Peyer's patch (tissue), 4 donors: ENCODE results near the gene GASK1B. TPM values are rescaled to one million over a fixed set of nuclear protein-coding genes. Genes with fewer than 3 reads are reported as not detected.

Experiments
- DNase-seq, 3 donors: peaks; one replicate each; pipeline ENCODE4 v3.0.0-alpha.2; 2017 to 2019
- H3K27ac ChIP-seq, 4 donors: fragments of 200-600 bp; sonication (generic); one replicate each; pipeline ENCODE4 v1.5.1; 2016 to 2019
- H3K27me3 ChIP-seq, 2 donors: fragments of 200-600 bp; sonication (generic); one replicate each; pipeline ENCODE4 v1.5.1; 2019
- H3K36me3 ChIP-seq, 3 donors: fragments of 200-600 bp; sonication (generic); one replicate each; pipeline ENCODE4 v1.5.1; 2016 to 2019
- H3K4me1 ChIP-seq, 4 donors: fragments of 200-600 bp; sonication (generic); one replicate each; pipeline ENCODE4 v1.5.1; 2016 to 2019
- H3K4me3 ChIP-seq, 4 donors: fragments of 200-600 bp; sonication (generic); 1 replicate in 3 of 4; 2 replicates in 1 of 4; pipeline ENCODE4 v1.5.1; 2016 to 2019; ENCODE audit warnings: mild to moderate bottlenecking in 1 of 4
- H3K9me3 ChIP-seq, 4 donors: fragments of 200-600 bp; sonication (generic); one replicate each; pipeline ENCODE4 v1.5.1; 2016 to 2019; ENCODE audit warnings: mild to moderate bottlenecking in 1 of 4
- POLR2A ChIP-seq, 2 donors: fragments of 450-650 bp; IDR thresholded peaks; one replicate each; pipeline ENCODE4 v1.5.1; 2017; ENCODE audit warnings: antibody characterized with exemption in 2 of 2, mild to moderate bottlenecking in 2 of 2, moderate library complexity in 2 of 2
- total RNA-seq, 4 donors: library from RNA; depleted of rRNA; stranded (reverse); fragments of >200 nt; gene quantifications; one replicate each; pipeline ENCODE4 v1.1.0, GENCODE V29; 2016
- TF ChIP-seq, protein P1 (sequence below), 6 experiments: fragments of 450-650 bp in 4 of 6; fragments of 200-600 bp in 2 of 6; sonication (generic) in 1 of 6; IDR thresholded peaks; one replicate each; pipeline ENCODE4 v1.5.1; 2017 to 2019; ENCODE audit warnings: antibody characterized with exemption in 6 of 6, mild to moderate bottlenecking in 3 of 6, moderate library complexity in 1 of 6

Gene GASK1B
- total RNA-seq, 4 donors from 2014 or later = 8.8 to 59.4 (median 10.1) TPM

DNA sequence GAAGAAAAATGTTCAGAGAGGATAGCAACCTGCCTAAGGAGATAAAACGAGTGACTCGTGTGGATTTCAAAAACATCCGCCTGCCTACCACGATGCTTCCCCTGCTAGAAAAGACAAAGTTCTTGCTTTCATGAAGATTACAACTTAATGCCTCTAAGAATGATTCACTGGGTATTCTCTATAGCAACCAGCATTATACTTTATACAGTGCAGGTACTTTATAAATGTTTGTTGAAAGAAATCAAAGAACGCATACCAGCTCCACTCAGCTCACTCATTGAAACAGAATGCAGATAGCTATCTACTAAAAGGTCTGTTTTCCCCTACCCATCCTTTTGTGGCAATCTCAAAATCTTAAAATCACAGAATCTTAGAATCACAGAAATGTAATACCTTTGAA lies 33.7 kb downstream of the GASK1B start:
- no peaks in the 10 kb centered on the region for H3K36me3 ChIP-seq
- H3K9me3 ChIP-seq = no peaks in the 10 kb centered on the region
- TF ChIP-seq, protein P1, sequence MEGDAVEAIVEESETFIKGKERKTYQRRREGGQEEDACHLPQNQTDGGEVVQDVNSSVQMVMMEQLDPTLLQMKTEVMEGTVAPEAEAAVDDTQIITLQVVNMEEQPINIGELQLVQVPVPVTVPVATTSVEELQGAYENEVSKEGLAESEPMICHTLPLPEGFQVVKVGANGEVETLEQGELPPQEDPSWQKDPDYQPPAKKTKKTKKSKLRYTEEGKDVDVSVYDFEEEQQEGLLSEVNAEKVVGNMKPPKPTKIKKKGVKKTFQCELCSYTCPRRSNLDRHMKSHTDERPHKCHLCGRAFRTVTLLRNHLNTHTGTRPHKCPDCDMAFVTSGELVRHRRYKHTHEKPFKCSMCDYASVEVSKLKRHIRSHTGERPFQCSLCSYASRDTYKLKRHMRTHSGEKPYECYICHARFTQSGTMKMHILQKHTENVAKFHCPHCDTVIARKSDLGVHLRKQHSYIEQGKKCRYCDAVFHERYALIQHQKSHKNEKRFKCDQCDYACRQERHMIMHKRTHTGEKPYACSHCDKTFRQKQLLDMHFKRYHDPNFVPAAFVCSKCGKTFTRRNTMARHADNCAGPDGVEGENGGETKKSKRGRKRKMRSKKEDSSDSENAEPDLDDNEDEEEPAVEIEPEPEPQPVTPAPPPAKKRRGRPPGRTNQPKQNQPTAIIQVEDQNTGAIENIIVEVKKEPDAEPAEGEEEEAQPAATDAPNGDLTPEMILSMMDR (IDR thresholded peaks at IDR 0.05) = no peak
- no peak for TF ChIP-seq POLR2A (IDR thresholded peaks at IDR 0.05)
- H3K4me3 ChIP-seq = no peak overlapping the region
- H3K27ac ChIP-seq = no peak overlapping the region
- H3K4me1 ChIP-seq = no peaks in the 10 kb centered on the region
- H3K27me3 ChIP-seq = no peaks in the 10 kb centered on the region
- no peak for DNase-seq

- no peak overlapping the region for H3K4me3 ChIP-seq
- H3K4me1 ChIP-seq = no peaks in the 10 kb centered on the region
- DNase-seq = no peak
- no peaks in the 10 kb centered on the region for H3K9me3 ChIP-seq
- H3K36me3 ChIP-seq = no peaks in the 10 kb centered on the region
- TF ChIP-seq, protein P1 (IDR thresholded peaks at IDR 0.05) = no peak
- TF ChIP-seq POLR2A (IDR thresholded peaks at IDR 0.05) = no peak
- no peak overlapping the region for H3K27ac ChIP-seq
- H3K27me3 ChIP-seq = no peaks in the 10 kb centered on the region
Observed at GRCh38 chr4:158134222-158134621, 38.6 kb downstream of the GASK1B start.

DNA sequence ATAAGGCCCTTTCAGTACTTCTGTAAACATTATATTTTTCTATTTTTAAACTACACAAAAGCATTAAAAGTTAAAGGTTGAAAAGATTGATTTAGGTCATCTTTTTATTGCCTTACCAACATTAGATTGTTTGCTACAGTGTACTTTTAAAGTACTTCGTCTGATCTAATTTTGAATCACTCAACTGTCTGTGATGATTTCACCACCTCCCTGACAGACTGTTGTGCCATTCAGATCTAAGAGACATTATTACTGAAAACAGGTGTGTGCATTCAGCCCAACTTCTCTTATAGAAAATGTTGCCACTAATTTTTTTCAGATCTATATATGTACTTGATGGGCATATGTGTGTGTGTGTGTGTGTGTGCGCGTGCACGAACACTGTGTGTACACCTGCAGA lies 39.3 kb downstream of the GASK1B start:
- TF ChIP-seq POLR2A (IDR thresholded peaks at IDR 0.05) = no peak
- TF ChIP-seq, protein P1 (IDR thresholded peaks at IDR 0.05) = no peak
- Histone ChIP-seq H3K9me3 (no peaks in the 10 kb centered on the region), H3K27me3 (no peaks in the 10 kb centered on the region), H3K4me1 (no peaks in the 10 kb centered on the region), H3K4me3 (no peak overlapping the region), H3K27ac (no peak overlapping the region), H3K36me3 (no peaks in the 10 kb centered on the region)
- no peak for DNase-seq

DNA sequence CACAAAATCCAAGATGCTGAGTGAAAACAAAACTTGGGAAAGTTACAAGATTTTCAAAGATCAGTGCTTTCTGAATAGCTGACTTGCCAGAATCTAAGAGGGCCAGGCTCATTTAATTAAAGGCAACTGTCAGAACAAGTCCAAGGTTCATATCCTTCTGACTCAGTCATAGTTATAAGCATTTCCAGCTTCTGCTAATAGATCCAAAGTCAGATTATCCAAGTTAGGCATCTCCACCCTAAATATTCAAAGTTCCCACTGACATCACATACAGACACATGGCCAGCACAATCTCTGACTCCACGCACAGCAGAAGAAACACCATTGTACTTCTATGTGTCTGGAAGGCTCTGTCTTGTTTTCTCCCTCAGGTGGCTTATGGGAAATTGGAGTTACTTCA lies 41.8 kb downstream of the GASK1B start:
- no peak overlapping the region for H3K4me3 ChIP-seq
- H3K27me3 ChIP-seq = no peaks in the 10 kb centered on the region
- H3K4me1 ChIP-seq = no peaks in the 10 kb centered on the region
- no peaks in the 10 kb centered on the region for H3K9me3 ChIP-seq
- no peak overlapping the region for H3K27ac ChIP-seq
- no peak for DNase-seq
- H3K36me3 ChIP-seq = no peaks in the 10 kb centered on the region
- TF ChIP-seq POLR2A (IDR thresholded peaks at IDR 0.05) = no peak
- TF ChIP-seq, protein P1 (IDR thresholded peaks at IDR 0.05) = no peak

DNA sequence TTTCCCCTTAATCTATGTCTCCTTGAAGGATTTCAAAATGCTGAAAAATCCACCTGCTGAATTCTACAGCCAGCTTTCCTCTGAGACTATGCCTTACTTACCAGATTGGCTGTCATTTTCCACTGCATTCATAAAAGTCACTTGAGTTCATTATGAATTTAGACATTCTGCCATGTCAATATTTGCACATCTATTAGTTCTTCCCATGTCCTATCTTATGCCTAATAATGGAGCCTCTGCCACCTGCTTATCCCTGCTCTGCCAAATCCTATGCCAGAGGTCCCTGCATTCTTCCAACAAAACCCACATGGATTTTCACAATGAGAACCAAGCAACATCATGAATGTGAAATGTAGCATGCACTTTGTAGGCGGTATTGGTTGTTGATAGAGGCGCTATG lies 42.6 kb downstream of the GASK1B start:
- Histone ChIP-seq H3K9me3 (no peaks in the 10 kb centered on the region), H3K4me1 (no peaks in the 10 kb centered on the region), H3K27ac (no peak overlapping the region), H3K36me3 (no peaks in the 10 kb centered on the region), H3K27me3 (no peaks in the 10 kb centered on the region), H3K4me3 (no peak overlapping the region)
- no peak for TF ChIP-seq POLR2A (IDR thresholded peaks at IDR 0.05)
- TF ChIP-seq, protein P1 (IDR thresholded peaks at IDR 0.05) = no peak
- DNase-seq = no peak

DNA sequence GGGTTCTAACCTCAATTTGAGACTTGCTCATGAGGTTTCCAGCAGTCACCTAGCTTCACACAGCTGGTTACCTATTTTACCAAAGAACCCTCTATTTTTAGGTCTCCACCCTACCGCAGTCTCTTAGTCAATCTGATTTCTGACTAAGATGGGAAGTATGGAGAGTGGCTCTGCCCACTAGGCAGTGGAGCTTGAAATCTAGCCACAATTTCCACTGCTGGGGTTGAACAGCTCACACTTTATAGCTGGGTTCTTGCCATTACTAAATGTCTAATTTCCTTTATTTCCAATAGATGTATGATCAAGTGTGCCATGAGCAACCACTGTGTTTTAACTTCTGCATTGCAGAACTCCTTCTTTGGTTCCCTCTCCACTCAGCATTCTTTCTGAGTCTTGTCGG lies 43.1 kb downstream of the GASK1B start:
- H3K4me1 ChIP-seq = no peaks in the 10 kb centered on the region
- H3K4me3 ChIP-seq = no peak overlapping the region
- TF ChIP-seq, protein P1 (IDR thresholded peaks at IDR 0.05) = no peak
- no peak for DNase-seq
- H3K27me3 ChIP-seq = no peaks in the 10 kb centered on the region
- H3K36me3 ChIP-seq = no peaks in the 10 kb centered on the region
- no peaks in the 10 kb centered on the region for H3K9me3 ChIP-seq
- H3K27ac ChIP-seq = no peak overlapping the region
